SU-DHL-6 (cell line): Measurements from ENCODE around the gene TSHR.

Source experiments
- H2AFZ ChIP-seq: fragments of 200-600 bp; sonication (generic); 2 replicates; pipeline ENCODE4 v1.6.1; 2014; ENCODE audit warnings: low read depth, mild to moderate bottlenecking, moderate library complexity, mixed read lengths, antibody characterized with exemption, low read length; ENCODE audit not compliant: severe bottlenecking
- H3F3A ChIP-seq: fragments of 200-600 bp; shearing (Covaris generic); 2 replicates; pipeline ENCODE4 v1.6.0; 2016; ENCODE audit warnings: antibody characterized with exemption, mild to moderate bottlenecking; ENCODE audit not compliant: insufficient read depth
- H3K27ac ChIP-seq: fragments of 200-600 bp; sonication (generic); 2 replicates; pipeline ENCODE4 v1.5.1; 2016; ENCODE audit warnings: low read depth, mild to moderate bottlenecking, low read length, moderate library complexity, mixed read lengths
- H3K27me3 ChIP-seq: fragments of 200-600 bp; sonication (generic), shearing (Covaris generic); 2 replicates; pipeline ENCODE4 v1.6.0; 2014; ENCODE audit warnings: mild to moderate bottlenecking, low read length
- H3K36me3 ChIP-seq: fragments of 200-600 bp; sonication (generic); 2 replicates; pipeline ENCODE4 v1.6.1; 2014; ENCODE audit warnings: mild to moderate bottlenecking, low read length, mixed read lengths
- H3K4me2 ChIP-seq: fragments of 300-600, 200-600 bp; shearing (Covaris generic), sonication (generic); 2 replicates; pipeline ENCODE4 v1.6.0; 2014; ENCODE audit warnings: low read length, low read depth, mild to moderate bottlenecking; ENCODE audit not compliant: poor library complexity, severe bottlenecking
- H3K4me3 ChIP-seq: fragments of 200-600 bp; sonication (generic); 2 replicates; pipeline ENCODE4 v1.5.1; 2014; ENCODE audit warnings: antibody characterized with exemption, low read length, mild to moderate bottlenecking, mixed read lengths; ENCODE audit not compliant: insufficient read depth, poor library complexity, severe bottlenecking
- H3K79me2 ChIP-seq: fragments of 200-600 bp; sonication (generic); 2 replicates; pipeline ENCODE4 v1.6.1; 2014; ENCODE audit warnings: mild to moderate bottlenecking, low read length, moderate library complexity; ENCODE audit not compliant: insufficient read depth
- H3K9ac ChIP-seq: fragments of 200-600 bp; sonication (generic); 2 replicates; pipeline ENCODE4 v1.7.0; 2014; ENCODE audit warnings: mild to moderate bottlenecking, low read length
- H3K9me2 ChIP-seq: fragments of 200-600 bp; sonication (generic); replicated peaks from 2 replicates; pipeline ENCODE4 v1.6.1; 2014; ENCODE audit warnings: low read length; ENCODE audit not compliant: insufficient read depth
- H3K9me3 ChIP-seq: fragments of 200-600 bp; sonication (generic); 2 replicates; pipeline ENCODE4 v1.6.1; 2014; ENCODE audit warnings: low read length, mixed read lengths; ENCODE audit not compliant: insufficient read depth
- H4K20me1 ChIP-seq: fragments of 200-600 bp; sonication (generic); 2 replicates; pipeline ENCODE4 v1.6.1; 2014; ENCODE audit warnings: low read depth, mild to moderate bottlenecking, antibody characterized with exemption, low read length, moderate library complexity, mixed read lengths
- EZH2phosphoT487 ChIP-seq: fragments of 200-600 bp; sonication (generic), shearing (Covaris generic); conservative IDR thresholded peaks from 2 replicates; pipeline ENCODE4 v1.6.1; 2018; ENCODE audit warnings: mild to moderate bottlenecking, antibody characterized with exemption, low read length, moderate library complexity, mixed read lengths
- TF ChIP-seq, protein P1 (sequence below): fragments of 200-600 bp; sonication (generic); IDR thresholded peaks from one replicate; pipeline ENCODE4 v1.5.1; 2017; ENCODE audit warnings: antibody characterized with exemption, mild to moderate bottlenecking, low read length, moderate library complexity; ENCODE audit not compliant: insufficient read depth, poor library complexity, severe bottlenecking

TSHR gene

DNA sequence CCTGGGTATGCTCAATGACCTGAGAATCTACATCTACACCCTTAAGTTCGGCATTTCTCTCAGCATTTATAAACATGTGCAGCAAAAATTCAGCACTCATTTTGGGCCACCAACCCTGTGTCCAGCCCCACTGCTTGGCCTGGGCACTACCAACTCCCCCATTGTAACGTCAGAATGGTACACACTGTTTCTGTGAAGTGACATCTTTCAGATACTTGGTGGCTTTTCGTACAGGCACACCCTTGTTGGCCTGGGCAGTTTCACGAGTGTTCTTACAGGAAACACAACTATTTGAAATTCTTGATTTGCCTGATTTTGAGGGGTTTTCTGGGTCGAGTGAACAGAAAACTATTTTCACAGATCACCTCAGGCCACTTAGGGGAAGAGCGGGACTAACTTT is 46.0 kb downstream of the TSHR start:
- Histone ChIP-seq H3F3A (no peaks in the 10 kb centered on the region), H3K4me2 (no peak overlapping the region), H3K79me2 (no peaks in the 10 kb centered on the region), H4K20me1 (no peaks in the 10 kb centered on the region), H3K4me3 (no peak overlapping the region), H3K36me3 (no peaks in the 10 kb centered on the region), H2AFZ (no peak overlapping the region), H3K27me3 (no peaks in the 10 kb centered on the region), H3K27ac (no peak overlapping the region), H3K9me3 (no peaks in the 10 kb centered on the region), H3K9me2 (no peaks in the 10 kb centered on the region), H3K9ac (no peak overlapping the region)
- TF ChIP-seq EZH2phosphoT487 = no peak
- TF ChIP-seq, protein P1, sequence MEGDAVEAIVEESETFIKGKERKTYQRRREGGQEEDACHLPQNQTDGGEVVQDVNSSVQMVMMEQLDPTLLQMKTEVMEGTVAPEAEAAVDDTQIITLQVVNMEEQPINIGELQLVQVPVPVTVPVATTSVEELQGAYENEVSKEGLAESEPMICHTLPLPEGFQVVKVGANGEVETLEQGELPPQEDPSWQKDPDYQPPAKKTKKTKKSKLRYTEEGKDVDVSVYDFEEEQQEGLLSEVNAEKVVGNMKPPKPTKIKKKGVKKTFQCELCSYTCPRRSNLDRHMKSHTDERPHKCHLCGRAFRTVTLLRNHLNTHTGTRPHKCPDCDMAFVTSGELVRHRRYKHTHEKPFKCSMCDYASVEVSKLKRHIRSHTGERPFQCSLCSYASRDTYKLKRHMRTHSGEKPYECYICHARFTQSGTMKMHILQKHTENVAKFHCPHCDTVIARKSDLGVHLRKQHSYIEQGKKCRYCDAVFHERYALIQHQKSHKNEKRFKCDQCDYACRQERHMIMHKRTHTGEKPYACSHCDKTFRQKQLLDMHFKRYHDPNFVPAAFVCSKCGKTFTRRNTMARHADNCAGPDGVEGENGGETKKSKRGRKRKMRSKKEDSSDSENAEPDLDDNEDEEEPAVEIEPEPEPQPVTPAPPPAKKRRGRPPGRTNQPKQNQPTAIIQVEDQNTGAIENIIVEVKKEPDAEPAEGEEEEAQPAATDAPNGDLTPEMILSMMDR = no peak

DNA sequence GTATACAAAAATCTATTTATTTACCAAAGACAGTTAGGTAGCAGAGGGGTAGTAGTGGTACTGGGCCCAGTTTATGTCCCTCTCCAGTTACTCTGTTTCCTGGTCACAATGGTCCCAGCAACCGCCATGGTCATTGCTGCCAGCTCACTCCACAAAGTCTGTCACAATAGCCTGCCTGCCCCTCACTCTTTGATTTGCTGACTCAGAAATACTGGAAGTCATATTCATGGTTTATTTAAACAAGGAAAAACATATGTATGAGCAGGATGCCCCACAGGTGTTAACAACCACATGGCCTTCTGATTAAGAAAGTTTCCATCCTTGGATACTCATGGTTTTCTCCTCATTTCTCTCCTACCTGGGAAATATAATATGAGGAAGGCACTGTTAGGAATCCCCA is 49.2 kb downstream of the TSHR start:
- TF ChIP-seq, protein P1 = no peak
- no peak for TF ChIP-seq EZH2phosphoT487
- Histone ChIP-seq H3K9me3 (no peaks in the 10 kb centered on the region), H3K27me3 (no peaks in the 10 kb centered on the region), H3K9ac (no peak overlapping the region), H3K79me2 (no peaks in the 10 kb centered on the region), H3F3A (no peaks in the 10 kb centered on the region), H3K4me3 (no peak overlapping the region), H2AFZ (no peak overlapping the region), H4K20me1 (no peaks in the 10 kb centered on the region), H3K4me2 (no peak overlapping the region), H3K36me3 (no peaks in the 10 kb centered on the region), H3K9me2 (no peaks in the 10 kb centered on the region), H3K27ac (no peak overlapping the region)

DNA sequence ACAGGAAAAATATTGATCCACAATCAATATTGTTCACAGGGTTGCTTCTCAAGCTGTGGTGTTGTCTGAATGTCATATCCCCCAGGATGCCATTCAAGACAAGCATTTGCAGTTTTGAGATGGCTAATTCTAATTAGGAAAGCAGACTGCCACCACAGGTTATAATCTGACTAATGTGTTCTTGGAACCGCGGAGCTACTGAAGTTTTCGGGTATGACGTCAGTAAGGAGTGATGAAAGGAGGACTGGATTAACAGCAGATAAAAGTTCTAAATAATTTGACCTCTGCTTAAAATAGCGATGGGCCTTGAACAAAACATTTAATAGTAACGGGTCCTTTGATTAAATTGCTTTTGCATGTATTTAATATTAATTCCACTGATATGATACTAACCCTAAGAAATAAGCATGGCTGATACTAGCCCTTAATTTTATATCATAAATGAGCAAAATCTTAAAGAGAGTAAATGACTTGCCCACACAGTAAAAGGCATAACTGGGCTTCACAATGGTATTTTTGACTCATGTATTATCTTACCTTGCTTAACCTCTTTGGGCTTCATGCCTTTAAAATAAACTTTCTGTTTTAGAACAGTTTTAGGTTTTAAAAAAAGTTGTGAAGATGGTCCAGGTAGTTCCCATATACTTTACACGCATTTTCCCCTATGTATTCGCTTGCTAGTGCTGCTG is 50.3 kb downstream of the TSHR start:
- no peaks in the 10 kb centered on the region for H3K9me2 ChIP-seq
- H3K4me2 ChIP-seq = no peak overlapping the region
- H3K9ac ChIP-seq = no peak overlapping the region
- H4K20me1 ChIP-seq = no peaks in the 10 kb centered on the region
- H3K27me3 ChIP-seq = no peaks in the 10 kb centered on the region
- TF ChIP-seq EZH2phosphoT487 = no peak
- TF ChIP-seq, protein P1 = no peak
- H2AFZ ChIP-seq = no peak overlapping the region
- no peaks in the 10 kb centered on the region for H3K9me3 ChIP-seq
- no peak overlapping the region for H3K27ac ChIP-seq
- H3K79me2 ChIP-seq = no peaks in the 10 kb centered on the region
- H3F3A ChIP-seq = no peaks in the 10 kb centered on the region
- H3K4me3 ChIP-seq = no peak overlapping the region
- H3K36me3 ChIP-seq = no peaks in the 10 kb centered on the region
